GM19240 (cell line): ENCODE measurements around the gene MYO19.

ENCODE experiments used
- DNase-seq: peaks from one replicate; pipeline ENCODE4 v3.0.0; 2011; ENCODE audit warnings: low spot score; ENCODE audit not compliant: insufficient read length

MYO19 gene

DNA sequence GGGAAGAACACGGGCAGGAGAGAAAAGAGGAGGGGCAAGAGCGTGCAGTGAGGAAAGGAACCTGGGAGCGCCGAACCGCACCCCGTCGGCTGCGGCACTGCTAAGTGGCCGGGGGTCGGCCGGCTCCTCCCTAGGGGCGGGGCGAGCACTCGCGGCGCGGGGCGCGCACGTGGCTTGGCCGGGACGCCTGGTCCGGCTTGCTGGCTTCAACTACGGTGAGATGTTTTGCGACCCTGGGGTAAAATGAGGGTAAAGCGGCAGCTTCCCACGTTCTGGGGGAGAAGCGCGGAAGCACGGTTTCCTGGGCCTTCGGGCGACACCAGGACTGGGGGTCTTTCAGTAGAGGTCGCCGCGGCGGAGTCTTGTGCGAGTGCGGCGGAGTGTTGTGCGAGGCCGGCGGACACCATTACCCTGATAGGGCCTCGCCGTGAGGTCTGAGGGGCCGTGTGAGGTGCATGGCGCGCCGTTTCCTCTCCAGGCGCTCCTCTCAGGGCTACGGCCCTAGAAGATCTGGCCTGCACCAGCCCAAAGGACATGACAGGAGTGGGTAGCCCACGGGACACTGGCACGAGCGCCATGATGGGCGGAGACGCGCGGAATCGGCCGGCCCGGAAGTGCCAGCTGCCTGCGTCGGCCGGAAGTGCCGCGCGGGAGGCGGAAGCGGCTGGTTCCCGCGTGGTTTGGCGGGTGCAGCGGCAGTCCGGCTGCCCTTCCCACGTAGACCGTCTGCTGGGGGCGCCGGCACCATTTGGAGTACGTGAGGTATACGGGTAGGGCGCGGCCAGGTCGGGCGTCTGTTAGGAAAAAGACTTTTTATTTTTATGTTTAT lies at the start of gene MYO19, which contains the start of gene PIGW:
Gene MYO19 (minus strand): TSS at position 29 of the 829 bp plus-strand sequence. CDS start 2,330 bp downstream, outside the sequence.
Gene PIGW (plus strand): TSS at position 148 of the 829 bp plus-strand sequence. CDS start 2,115 bp downstream, outside the sequence.
- peak; percentile 52 for DNase-seq

DNA sequence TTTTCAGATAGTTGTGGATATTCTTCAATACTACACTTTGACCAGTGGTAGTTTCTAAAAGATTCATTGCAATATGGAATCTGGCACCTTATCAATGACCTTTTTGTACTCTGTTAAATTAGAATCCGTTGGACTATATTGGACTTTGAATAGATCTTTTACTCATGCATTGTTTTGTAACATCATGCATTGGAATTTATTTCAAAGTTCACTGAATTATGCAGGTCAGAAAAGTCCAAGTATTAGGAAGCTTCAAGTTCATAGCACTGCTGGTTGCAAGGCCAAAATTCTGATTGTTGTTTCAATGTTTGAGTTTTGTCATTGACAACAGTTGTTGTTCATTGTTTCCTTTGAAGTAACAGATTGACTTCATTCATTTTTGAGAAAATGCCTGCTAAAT lies 49.1 kb upstream of the MYO19 start:
- no peak for DNase-seq

- no peak for DNase-seq
Measured at GRCh38 chr17:36578671-36579070, 44.0 kb upstream of the MYO19 start.

DNA sequence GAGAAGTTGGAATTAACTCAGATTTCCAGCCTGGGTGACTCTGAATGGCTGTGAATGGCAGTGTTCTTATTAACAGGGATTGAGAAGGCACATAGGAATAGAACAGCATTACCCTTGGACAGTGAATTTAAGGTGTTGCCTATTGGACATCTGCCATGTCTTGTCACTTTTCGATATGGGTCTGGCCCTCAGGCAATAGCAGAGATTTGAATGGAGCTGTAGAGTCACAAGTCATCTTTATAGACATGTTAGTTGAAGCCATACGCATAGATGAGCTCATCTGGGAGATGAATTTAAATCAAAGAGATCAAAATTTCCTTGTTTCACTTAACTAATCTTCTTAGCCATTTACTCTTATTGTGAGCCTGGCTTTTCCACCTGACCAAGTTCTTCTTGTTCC lies 42.1 kb upstream of the MYO19 start:
- DNase-seq: no peak

DNA sequence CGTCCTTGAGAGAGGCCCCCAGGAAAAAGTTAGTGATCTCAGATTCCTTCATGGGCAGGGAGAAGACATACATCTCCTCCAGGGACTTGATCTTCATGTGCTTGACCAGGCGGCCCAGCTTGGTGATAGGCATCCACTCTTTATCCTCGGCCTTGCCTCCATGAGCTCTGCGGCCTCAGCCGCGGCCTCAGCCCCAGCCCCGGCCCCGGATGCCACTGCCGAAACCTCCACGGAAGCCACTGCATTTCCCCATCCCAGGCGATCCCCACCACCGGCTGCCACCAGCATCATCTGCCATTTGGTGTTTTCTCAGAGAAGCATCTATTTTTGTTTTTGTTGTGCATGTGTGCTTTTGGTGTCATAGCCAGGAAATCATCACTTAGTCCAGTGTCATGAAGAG lies 40.4 kb upstream of the MYO19 start:
- DNase-seq: no peak

GRCh38 chr17:36566081-36566480 lies 31.4 kb upstream of the MYO19 start:
- no peak for DNase-seq

GRCh38 chr17:36553459-36553858 lies 18.8 kb upstream of the MYO19 start:
- DNase-seq: no peak

DNA sequence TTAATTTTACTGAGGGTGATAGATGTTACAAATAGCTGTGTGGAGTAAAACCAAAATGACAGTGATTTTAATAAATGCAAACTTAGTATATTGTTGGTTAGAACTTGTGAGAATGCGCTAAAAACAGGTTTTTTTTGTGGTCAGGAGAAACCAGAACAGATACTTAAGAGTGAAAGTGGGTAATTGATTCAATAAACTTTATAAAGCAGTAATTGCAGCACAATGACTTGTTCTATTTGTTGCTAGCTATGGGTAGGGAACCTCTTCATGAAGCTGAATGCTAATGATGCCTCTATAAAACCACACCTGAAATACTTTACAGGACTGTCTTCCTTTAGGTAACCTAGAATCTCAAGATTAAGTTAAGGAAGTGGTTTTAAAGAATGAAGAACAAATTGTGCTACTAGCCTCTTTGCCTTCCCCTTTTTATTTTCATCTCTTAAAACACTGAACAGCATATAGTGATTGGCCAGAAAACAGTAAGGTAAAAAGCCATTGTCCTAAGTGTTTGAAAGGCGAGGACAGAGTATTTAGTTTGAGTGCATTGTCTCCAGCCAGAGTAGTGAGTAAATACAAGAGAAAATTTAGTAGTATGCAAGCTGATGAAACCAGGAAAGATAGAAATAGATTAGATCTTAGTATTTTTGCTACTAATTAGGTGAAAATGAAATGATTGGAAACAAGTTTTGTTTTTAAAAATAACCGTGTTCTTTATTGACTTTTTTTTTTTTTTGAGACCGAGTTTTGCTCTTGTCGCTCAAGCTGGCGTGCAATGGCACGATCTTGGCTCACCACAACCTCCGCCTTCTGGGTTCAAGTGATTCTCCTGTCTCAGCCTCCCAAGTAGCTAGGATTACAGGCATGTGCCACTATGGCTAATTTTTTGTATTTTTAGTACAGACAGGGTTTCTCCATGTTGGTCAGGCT lies 16.1 kb upstream of the MYO19 start:
- no peak for DNase-seq

DNA sequence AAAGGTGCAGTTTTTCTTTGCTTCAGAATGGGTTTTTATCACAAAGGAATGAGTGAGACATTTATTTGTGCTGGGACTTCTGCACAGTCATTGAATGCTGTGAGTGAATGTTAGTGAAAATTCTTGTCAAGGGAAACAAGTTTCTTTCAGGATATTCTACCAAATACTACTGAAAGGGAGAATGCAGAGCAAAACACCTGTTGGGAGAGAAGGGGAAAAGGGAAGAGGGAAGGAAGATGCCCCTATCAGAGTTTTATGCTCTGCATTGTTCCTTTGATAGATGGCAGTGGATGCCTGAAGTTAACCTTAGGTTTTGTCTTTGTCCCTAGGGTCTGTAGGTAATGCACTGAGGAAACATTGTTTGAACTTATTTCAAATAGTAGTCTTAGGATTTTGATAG lies 13.1 kb upstream of the MYO19 start:
- DNase-seq: no peak

- no peak for DNase-seq
Measured at GRCh38 chr17:36546418-36547093, 11.9 kb upstream of the MYO19 start.

DNA sequence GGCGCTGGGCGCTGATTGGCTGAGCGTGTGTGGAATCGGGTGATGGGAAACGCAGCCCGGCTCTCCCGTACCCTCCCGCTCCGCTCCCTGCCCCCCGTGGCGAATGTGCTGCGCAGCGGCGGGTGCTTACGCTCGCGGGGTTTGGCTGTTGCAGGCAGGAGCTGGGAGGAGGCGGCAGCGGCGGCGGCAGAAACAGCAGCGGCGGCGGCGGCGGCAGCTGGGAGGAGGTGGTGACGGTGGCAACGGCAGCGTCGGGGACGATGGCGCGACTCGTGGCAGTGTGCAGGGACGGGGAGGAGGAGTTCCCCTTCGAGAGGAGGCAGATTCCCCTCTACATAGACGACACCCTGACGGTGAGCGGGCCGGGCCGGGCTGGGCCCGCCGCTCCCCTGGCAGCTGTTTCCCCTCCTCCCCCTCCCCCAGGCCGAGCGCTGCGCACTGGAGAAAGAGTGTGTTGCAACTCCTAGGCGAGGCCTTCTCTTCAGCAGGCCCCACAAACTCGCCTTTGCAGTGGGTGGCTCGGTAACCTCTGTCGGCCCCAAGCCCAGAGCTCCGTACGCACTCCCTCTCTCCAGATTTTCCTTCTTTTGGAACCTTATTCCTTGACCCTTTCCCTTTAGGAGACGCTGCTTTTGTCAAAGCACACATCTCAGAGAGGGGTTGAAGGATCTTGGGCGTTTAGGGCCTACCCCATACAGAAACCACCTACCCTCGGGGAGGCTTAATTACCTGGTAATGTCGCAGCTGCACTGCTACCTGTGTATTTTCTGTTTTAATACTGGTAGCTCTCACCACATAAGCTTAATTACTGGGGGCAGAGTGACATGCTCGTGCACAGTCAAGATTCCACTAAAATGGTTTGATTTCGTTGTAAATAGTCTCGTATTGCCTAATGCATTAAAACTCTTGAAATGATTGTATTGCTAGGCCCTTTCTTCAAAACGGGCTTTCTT lies 11.1 kb upstream of the MYO19 start:
- peak; percentile 67 for DNase-seq

DNA sequence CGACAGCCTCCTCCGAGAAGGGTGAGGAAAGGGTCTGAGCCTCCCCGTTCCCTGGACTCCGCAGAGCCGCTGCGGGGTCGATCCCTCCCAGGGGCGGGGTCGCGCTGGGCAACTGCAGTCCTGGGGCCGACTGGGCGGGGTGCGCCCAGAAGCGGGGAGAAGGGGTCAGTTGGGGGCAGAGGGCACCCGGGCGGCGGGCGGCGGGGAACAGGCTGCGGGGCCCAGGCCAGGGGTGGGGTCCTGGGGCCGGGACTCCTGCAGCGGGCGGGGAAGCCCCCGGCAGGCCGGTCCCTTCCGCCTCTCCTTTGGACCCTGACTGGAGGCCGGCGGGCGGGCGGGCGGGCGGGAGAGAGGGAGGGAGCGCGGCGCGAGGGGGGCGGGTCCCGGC lies 10.4 kb upstream of the MYO19 start:
- DNase-seq: no peak

- DNase-seq: peak; percentile 37
Measured at GRCh38 chr17:36544307-36545076, 9.8 kb upstream of the MYO19 start, which contains the start of gene GGNBP2. Gene GGNBP2 (plus strand): TSS chr17:36544919. CDS start chr17:36545725, 806 bp downstream.

GRCh38 chr17:36544044-36544306 lies 9.3 kb upstream of the MYO19 start:
- no peak for DNase-seq

DNA sequence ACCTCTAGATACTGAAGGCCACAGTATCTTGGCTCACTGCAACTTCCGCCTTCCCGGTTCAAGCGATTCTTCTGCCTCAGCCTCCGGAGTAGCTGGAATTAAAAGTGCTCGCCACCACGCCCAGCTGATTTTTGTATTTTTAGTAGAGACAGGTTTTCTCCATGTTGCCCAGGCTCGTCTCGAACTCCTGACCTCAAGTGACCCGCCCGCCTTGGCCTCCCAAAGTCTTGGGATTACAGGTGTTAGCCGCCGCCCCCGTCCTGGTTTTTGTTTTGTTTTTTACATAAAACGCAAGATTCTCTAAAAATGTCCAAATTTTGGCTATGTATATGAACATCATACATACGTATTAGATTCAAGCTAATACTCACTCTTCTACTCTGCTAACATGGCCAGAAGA lies 8.1 kb upstream of the MYO19 start:
- DNase-seq: no peak

GRCh38 chr17:36540696-36541095 lies 6.0 kb upstream of the MYO19 start:
- DNase-seq: no peak

- no peak for DNase-seq
Measured at GRCh38 chr17:36535669-36536081, 1.0 kb upstream of the MYO19 start.

DNA sequence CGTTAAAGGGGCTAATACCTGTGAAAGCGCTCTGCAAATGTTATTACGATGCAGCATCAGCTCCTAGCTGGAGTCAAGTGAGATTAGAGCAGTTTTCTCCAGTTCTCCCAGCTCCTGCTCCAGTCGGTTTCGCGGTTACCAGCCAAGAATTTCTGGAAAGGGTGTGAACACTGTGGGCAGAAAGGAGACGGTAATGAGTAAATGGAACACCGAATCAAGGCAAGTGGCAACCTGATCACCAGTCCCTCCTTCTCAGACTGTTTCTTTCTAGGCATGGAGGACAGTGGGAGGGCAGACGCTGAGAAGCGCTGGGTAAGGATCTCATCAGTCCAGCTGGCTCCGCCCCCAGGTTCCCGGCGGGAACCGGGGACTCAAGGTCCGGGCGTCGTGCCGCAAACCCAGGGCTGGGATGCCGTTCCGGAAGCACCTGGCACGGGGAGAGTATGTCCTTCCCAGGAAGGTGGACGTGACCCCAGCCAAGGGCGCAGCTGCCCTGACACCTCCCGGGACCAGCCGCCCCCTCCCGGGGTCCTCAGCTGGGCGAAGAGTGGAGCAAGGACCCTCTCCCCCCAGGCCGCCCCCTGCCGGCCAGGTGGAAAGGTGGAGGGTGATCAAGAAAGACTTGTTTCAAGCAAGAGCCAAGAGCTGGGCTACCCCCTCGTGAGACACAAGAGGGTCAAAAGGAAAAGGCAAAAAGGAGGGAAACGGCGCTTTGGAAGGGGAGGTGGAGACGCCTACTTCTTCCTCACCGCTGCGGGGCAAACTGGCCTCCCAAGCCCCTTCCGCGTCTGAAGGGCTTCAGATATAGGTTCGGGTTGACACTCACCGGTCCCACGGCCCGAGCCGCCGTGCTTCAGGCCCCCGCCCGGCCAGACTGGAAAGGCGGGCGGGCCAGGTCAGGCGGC lies 481 bp downstream of the MYO19 start:
- DNase-seq: peak; percentile 16
